NCI-H2196 (cell line): ENCODE measurements around the gene SORCS2.

Experiments
- DNase-seq: peaks from one replicate; lab custom pipeline; 2025; ENCODE audit not compliant: unreplicated experiment; lab: John Stamatoyannopoulos, UW

SORCS2 gene

DNA sequence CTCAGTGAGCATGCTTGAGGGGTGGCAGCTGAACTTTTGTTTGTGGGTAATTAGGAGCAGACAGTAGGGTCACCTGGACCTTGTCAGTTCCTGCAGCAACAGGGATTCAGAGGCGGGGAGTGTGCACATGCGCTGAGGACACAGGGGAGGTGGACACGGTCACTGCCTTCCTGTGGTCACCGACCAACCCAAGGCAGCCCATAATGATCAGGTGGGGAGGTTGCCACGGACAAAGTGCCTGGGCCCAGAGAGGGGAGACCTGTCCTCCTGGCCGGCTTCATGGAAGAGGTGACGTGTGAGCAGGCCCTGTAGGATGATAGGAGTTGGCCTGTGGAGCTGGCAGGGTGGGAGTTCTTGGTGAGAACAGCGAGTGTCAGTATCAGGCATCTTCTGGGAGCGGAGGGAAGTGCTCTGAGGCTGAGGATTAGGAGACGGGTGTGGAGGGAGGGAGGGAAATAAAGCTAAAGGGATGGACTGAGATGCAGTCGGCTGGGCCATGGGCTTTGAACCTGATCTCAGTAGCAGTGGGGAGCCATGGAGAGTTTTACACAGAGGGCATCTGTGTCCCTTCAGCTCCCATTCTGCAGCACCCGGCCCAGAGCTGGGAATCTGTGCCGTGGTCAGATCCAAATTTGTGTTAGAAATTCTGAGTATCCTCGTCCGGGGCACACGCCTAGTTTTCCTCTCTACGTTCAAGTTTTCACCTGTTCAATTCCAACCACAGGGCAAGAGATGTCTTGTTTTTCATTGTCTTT is 142.4 kb downstream of the SORCS2 start:
- no peak for DNase-seq

DNA sequence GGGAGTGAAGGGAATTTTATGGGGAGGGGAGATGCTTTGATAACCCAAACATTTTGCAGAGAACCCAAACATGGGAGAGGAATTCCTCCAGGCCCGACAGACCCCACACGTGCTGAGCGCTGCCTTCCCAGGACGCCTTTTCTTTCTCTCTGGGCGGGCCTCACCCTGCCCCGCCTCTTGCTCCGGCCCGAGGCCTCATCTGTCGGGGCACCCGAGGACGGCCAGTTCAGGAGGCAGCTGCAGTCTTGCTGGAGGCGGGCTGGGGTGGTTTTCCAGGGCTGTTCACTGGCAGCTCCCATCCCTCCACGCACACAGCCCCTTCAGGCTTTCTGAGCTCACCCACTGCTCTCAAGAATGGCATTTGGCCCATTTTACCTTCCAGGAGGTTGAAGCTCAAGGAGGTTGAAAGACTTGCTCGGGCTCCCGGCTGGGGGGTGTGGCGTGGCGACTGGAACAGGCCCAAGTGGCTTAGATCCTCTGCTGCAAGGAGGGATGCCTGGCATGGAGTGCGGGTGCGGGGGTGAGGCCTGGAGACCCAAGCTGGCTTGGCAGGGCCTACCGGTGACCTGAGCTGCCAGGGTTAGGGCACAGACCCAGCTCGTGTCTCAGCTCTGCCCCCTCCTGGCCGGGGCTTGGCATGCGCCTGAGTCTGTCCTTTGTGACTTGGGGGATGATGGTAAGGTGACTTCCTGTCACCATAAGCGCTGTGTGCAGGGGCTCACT is 143.2 kb downstream of the SORCS2 start:
- DNase-seq: peak; percentile 67

DNA sequence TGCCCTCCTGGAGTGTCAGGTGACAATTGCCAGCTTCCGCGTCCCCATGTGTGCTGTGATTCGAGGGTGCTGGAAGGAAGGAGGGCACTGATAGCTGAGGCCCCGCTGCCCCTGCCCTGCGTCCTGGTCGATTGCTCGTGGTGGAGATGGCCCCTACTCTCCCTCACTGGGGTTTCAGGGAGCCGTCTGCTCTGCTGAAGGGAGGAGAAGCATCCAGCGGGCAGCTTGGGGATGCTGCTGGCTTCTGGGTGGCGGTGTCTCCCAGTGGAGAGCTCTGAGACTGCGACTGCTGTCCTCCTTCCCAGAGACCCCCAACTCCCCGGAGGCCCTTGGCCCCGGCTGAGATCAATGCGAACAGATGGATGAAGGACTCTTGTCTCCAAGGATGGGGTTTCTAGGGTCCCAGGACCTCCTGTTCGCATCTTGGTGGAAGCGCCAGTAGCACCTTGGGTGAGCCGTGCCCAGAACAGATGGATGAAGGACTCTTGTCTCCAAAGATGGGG is 143.8 kb downstream of the SORCS2 start:
- no peak for DNase-seq

DNA sequence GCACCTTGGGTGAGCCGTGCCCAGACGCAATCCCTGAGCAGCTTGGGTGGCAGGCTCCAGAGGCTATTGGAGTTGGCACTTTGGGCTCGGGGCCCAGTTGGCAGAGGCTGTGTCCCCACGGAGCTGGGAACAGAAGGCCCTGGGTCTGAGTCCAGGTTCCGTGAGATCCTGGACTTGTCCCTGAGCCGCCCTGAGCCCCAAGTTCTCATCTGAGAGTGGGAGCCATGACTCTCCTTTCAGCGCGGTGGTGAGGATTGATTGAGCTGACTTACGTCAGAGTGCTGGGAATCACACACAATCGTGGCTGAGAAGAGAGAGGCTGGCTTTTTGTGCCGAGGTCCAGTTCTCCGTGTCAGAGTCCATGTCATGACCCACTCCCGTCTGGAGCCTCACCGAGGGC is 144.4 kb downstream of the SORCS2 start:
- no peak for DNase-seq

DNA sequence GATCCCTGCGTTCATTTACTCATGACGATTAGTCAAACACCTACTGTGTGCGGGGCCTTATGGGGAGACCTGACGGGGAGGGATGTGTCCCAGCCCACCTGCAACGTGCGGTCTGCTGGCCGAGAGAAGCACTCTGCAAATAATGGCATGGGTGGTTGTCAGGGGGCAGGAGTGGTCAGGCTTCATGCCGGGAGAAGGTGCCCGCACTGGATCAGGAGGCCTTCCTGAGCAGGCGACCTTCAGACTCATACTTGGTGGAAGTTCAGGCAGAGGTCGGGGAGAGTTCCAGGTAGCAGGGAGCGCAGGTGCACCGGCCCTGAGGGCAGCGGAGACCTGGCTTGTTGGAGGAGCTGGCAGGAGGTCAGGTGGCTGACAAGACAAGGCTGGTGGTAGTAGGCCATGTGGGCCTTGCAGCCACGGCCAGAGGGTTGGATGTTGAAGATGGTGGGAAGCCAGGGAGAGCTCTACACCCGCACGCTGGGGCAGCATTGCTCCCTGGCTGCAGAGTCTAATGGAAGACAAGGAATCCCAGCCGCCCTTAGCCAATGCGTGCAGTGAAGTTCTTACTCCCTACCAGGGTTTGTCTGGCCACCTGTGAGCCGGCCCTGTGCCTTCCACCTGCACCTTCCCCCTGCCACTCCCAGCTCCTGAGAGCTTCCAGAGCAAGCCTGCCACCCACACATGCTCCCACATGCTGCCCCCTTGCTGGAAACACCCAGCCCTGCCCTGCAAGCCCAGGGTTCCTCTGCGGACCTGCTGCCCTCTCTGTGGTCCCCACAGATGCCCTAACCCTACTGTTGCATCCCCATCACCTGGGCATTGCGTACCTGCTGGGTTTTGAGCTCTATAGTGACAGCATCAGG is 145.1 kb downstream of the SORCS2 start:
- no peak for DNase-seq

DNA sequence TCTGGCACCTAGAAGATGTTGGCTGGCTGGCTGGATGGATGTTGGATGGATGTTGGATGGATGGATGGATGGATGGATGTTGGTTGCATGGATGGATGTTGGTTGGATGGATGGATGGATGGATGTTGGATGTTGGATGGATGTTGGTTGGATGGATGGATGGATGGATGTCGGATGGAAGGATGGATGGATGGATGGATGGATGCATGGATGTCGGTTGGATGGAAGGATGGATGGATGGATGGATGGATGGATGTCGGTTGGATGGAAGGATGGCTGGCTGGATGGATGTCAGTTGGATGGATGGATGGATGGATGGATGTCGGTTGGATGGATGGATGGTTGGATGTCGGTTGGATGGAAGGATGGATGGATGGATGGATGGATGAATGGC is 145.7 kb downstream of the SORCS2 start:
- no peak for DNase-seq

DNA sequence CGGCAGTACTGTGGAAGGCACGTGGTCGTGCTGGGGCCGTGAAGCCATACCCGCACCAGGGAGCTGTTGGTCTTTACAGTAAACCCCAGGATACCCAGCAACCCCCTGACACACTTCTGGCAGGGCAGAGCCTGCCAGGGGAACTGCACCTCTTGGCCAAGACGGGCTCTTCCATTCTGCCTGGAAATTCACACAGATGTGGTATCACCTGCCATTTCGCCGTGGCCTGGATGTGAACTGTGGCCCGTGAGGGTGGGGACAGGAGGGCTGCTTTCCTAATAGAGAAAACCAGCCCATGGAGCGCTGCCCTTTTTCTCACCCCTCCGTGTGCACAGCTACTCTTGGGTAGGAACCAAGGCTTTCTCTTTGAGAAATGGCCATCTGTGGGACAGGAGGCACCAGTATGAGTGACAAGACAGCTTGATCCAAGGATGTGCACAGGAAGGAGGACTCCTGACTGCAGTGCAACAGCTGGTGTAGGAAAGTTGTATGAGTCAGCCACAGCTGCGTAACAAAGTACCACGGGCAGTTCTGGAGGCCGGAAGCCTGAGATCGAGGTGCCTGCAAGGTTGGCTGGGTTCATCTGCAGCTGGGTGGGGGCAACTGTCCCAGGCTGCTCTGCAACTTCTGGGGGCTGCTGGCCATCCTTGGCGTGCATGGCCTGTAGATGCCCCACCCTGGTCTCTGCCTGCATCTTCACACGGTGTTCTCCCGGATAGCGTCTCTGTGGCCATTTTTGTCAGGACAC is 146.7 kb downstream of the SORCS2 start:
- DNase-seq: no peak

DNA sequence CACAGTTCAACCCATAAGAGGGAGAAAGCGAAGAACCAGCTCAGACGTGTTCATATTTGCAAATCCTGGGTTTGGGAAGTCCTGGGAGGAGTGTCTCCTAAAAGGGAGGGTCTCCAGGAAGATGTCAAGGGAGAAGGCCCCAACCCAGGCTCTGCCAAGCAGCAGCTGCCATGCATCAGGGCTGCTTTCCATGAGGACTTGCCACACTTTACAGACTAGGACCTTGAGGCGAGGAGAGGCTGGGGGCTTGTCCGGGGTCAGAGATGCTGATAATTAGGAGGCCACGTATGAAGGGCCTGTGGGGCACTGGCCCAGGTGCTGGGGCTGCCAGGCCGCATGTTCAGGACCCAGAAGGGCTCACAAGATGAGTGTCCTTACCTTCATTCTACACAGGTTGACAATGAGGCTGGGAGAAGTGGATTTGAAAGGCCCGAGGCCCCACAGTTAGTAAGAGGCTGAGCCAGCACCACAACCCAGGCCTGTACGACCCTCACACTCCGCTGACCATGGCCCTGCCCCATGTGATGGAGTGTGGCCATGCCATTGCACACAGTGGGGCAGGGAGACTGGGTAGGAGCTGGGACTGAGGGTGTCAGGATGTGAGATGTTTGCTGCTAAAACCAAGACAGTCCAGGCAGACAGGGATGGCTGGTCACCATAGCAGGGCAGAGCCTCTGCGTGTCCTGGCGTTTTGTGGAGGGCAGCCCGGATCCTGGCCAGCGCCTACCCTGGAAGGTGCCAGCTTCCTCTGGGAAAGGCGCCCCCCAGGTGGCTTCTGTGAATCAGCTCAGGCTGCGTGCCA is 147.6 kb downstream of the SORCS2 start:
- DNase-seq: no peak

DNA sequence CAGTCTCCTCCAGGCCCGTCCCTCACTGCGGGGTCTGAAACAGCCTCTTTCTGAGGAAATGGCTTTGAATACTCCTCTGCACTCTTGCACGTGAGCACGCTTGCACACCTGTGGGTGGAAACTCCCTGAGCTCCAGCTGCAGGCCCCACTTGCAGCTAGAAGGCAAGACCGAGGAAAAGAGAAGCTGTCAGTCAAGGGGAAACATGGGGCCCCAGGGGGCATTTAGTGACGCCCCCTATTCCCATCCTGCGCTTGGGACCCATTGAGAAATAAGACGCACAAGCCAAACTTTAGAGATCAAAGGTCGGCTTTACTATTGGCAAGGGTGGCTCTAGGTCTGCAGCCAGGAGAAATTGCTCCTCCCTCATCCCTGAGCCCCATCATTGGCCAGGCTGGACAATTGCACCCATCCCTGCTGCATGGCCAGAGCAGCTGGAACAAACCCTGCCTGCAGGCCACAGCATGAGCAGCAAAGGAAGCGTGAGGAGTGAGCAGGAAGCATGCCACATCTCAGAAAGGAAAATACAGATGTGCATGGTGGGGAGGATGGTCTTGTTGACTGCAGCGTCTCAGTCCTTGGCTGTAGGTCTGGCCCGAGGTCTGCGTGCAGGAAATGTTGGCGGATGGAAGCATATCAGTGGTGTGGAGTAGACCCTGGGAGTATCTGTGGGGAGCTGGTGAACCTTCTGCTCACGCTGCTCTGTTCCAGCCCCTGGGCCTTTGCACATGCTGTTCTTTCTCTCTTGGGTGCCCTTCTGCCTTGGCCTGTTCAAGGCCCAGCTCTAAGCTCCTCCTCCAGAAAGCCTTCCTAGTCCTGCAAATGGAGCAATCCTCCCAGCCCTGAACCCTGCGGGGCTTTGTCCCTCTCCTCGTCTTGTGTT is 148.5 kb downstream of the SORCS2 start:
- DNase-seq: no peak

DNA sequence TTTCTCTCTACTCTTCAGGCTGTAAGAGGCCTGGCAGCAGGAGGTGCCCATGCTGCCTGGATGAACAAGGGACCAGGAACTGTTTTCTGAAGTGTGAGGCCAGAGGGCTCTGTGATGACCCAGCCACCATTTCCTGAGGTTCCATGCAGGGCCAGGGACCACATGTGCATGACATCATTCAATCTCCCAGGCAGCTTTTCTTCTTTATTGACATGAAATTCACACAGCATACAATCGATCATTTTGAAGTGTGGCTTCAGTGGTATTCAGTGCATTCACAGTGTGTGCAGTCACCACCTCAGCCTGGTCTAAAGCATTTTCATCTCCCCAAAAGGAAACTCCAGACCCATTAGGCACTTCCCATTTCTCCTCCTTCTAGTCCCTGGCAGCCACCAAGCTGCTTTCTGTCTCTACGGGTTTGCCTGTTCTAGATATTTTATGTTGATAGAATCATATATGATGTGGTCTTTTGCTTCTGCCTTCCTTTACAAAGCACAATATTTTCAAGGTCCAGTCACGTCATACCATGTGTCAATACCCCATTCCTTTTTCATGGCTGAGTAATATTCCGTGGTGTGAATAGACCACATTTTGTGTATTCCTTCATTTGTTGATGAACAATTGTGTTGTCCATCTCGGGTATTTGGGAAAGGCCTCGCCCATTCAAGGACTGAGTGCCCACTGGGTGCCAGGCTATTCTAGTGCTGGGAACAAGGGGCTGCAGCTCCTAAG is 149.3 kb downstream of the SORCS2 start:
- DNase-seq: no peak

DNA sequence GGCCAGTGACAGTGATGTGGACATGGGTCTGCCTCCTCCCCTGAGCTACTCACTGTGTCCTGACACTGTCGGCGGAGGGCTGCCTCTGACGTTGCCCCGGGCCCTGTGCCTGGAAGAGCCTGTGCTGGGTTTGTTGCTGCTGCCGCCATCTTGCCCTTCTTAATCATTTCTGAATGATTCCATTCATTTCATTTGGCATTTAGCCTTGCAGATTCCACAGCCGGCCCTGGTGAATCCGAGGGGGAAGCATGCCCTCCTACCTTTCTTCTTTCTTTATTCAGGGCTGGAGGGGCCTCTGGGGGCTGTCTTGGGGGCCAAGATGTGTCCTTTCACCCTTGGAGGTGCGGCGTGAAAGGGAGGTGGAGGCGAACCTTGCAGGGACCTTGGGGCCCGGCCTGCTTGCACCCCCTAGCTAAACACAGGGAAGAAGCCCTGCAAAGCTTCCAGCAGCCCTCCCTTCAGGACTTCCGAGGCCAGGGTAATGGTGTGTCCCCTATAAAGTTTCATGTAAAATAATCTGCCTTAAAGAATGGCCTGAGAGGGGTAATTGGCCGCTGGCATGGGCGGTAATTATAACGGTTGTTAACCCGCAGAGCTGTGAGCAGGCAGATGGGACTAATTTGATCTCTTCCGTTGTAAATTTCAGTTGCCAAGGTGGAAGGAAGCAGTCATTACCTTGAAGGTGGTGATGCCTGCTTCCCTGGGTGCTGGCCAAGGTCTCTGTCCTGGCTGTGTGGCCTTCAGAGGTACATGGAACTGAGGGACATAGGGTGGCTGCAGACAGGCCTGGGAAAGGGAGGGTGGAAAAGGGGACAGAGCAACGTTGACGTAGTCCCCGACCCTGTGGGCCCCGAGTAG is 150.1 kb downstream of the SORCS2 start:
- DNase-seq: no peak

DNA sequence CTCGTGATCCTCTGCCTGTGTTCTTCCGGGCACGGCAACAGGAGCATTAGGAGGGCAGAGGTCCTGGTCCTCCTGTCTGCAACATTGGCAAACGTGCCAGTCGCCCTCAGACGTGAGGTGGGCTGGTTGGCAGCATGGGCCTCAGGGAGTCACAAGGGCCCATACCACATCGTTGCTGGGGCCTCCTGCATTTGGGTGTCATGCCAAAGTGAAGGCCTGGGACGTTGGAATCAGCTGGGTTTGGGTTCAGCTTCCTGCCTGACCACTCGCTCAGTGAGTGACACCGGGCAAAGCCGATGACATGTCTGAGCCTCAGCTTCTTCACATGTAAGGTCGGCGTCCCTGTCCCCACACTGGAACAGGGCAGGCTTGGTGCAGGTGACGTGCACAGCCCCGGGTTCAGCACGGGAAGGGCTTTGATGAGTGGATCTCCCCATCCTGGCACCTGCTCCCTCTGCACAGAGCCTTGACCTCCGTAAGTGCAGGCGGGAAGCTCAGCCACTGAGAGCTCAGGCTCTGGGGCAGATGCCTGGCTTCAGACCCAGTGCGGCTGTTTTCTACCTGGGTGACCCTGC is 150.8 kb downstream of the SORCS2 start:
- DNase-seq: no peak

DNA sequence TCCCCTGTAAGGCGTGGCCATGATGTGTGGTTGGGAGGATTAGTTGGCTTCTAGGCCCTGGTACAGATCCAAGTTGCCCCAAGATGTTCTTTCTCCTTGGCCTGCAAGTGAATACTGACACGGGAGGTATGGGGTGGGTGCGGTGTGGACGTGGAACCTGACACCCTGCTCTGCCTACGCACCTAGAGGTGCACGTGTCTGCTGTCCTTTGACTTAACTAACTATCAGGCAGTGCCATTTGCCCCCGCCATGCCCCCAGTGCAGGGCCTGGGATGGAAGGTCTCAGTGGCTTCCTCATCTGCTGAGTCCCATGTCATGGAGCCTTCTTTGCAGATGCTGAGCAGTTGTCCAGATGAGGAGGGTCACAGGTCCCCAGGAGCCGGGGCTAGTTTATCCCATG is 151.6 kb downstream of the SORCS2 start:
- no peak for DNase-seq

DNA sequence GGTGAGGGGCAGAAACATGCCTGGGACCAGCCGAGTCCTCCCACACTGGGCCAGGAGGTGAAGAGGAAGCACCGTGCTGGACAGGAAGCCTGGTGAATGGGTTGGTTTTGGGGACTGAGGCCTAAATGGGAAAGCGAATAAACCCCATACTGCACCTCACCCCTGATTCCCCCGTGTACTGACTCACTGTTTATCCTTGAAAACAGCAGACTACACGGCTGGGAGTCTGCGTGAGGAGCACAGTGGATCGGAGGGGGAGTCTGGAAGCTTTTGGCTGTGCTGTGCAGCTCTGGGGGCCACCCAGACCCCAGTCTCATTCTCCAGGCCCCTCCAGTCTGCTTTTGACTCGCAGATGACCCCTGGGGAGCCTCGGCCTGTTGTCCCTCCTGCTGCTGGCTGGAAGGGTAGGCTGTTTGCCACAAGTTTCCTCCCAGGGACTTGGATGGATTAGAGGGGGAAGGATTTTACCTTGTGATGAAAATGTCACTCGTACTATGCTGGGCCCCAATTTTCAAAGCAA is 152.4 kb downstream of the SORCS2 start:
- no peak for DNase-seq

DNA sequence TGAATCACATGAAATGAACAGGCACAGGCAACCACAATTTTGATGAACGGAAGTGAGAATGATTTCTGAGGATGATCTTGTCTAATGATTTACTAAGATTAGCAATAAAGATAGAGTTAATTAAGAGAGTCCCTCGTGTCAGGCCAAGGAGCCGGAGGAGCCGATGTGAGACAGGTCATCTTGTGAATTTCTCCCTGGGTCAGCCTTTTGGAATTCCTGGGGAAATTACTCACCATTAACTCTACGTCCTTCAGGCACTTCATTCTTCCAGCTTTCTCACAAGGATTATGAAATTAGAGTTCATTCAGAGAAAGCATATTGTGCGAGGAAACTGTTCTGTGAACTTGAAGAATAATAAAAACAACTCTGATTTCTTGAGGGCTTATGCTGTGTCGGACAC is 155.6 kb downstream of the SORCS2 start:
- DNase-seq: no peak

DNA sequence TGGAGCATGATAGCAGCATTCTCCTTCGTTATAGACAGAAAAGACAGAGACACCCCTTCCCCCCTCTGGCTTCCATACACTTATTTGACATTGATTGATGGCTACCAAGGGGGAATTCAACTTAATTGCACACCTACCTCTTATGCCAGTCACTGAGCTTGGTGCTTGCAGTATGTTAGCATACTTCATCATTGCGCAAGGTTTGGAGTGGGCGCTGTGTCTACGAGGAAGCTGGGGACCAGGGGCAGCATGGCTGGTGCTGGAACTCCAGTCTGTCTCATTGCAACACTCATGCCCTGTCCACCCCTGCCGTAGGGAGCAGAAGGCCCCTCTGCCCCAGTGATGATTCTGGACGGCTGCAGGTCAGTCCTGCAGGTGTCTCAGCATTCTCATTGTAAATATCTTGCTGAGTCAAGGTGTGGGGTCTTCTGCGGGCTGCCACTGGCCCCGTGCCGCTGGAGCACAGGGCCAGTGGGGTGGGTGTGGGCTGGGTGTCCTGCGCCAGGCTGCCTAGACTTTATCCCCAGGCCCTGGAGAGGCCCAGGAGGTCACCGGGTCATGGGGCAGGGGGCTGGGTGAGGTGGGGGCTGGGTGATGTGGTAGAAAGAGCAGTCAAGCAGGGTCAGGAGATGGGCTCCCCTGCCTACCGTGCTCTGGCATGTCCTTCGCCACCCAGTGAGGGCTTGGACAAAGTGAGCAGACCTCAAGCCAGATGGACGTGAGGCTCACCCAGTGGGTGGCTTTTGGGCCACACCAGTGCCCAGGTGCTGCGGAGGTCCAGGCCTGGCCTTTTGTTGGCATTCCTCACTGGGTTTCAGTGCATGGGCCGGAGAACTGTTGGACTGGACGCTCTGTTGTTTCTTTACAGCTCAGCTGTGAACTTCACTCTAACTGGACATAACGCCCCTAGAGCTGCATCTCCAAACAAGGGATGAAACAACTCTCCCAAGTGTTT is 156.9 kb downstream of the SORCS2 start:
- DNase-seq: peak; percentile 8
